Suppressor macrophage (primary cell): ENCODE measurements around the gene TMC6.
"Not testable (repeated sequence)": the region's sequence is repeated elsewhere in the genome, so short reads cannot be mapped to it uniquely, and the experiment has no call there.

Experiments used
- DNase-seq, 4 experiments: peaks; one replicate each; pipeline ENCODE4 v3.0.0-alpha.2; 2020 to 2022
- total RNA-seq, 17 experiments: gene quantifications; one replicate each; lab custom pipeline; 2026; ENCODE audit warnings: mixed read lengths in 6 of 17, inconsistent platforms in 3 of 17; lab: John Stamatoyannopoulos, UW

The TMC6 gene, protein sequence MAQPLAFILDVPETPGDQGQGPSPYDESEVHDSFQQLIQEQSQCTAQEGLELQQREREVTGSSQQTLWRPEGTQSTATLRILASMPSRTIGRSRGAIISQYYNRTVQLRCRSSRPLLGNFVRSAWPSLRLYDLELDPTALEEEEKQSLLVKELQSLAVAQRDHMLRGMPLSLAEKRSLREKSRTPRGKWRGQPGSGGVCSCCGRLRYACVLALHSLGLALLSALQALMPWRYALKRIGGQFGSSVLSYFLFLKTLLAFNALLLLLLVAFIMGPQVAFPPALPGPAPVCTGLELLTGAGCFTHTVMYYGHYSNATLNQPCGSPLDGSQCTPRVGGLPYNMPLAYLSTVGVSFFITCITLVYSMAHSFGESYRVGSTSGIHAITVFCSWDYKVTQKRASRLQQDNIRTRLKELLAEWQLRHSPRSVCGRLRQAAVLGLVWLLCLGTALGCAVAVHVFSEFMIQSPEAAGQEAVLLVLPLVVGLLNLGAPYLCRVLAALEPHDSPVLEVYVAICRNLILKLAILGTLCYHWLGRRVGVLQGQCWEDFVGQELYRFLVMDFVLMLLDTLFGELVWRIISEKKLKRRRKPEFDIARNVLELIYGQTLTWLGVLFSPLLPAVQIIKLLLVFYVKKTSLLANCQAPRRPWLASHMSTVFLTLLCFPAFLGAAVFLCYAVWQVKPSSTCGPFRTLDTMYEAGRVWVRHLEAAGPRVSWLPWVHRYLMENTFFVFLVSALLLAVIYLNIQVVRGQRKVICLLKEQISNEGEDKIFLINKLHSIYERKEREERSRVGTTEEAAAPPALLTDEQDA
- 82.7 to 339 (median 222) reads per million in 17 experiments for total RNA-seq

DNA sequence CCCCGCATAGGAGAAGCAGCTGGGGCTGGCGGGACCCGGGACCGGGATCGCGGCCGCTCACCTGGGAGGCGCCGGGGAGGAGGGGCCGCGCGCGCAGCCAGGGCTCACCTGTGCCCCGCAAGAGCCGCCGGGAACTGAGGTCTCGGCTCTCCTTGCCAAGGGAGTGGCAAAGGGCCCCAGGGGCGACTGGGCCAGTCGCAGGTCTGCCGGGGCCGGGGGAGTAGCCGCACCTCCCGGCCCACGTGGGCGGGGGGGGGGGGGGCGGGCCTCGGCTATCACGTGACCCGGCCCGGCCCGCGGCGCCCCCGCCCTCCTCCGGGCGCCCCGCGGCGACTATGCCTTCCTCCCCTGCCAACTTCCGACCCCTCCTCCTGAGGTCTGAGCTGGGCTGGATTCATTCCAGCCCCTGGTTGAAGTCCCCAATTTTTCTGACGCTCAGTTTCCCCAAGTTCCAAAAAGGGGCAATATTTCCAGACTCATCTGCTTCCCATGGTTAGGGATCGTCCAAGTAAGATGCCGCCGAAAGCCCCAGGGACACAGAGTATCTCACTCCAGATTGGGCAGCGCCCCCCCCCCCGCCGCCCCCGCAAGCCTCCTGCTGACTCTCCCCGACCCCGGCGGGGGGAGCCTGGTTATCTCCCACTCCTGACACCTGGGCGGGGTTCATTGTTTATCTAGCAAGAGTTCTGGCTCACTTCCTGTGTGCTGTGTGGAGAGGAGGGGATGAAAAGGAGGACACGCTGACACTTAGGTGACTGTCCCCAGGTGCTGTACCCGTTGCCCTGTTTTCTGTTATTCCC is at the start of gene TMC6:
TSS of gene TMC6 (minus strand) at position 205 of the 800 bp plus-strand sequence. CDS start 1,923 bp downstream, outside the sequence.
- peak; percentile 68 to 90 (median 79) for DNase-seq

DNA sequence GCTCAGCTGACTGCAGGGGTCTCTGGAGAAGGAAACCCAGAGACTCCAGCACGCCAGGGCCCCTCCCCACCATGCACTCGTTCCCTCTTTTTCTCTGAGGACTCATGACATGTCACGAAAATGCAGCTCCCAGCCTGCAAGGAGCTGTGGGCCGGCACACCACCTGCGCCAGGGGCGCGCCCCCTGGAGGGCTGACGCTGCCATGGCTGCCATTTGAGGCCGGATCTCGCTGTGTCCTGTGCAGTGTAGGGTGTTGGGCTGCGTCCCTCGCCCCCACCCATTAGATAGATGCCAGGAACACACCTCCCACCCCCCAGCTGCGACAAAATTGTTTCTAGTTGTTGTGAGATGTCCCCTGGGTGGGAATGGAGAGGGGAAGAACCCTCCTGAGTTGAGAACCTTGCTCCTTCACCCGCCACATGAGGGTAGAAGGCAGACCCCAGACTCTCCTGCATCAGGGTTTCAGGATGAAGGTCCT is 48.0 kb upstream of the TMC6 start:
- peak; percentile 76 to 89 (median 85) for DNase-seq

DNA sequence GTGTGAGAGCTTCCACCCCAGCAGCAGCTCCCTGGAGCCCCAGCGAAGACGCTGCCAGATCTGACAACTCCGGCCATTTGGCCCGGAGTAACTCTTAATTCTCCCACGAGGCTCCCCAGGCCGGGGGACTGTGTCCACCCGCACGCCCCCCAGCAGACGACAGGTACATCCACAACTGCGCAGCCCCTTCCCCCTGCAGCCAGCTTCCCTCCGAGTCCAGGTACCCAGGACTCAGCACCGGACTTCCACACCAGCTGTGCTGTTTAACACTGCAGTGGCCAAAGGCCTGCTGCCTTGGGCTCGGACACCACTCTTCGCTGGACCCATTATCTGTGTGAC is 47.1 kb upstream of the TMC6 start:
- DNase-seq, result no peak

DNA sequence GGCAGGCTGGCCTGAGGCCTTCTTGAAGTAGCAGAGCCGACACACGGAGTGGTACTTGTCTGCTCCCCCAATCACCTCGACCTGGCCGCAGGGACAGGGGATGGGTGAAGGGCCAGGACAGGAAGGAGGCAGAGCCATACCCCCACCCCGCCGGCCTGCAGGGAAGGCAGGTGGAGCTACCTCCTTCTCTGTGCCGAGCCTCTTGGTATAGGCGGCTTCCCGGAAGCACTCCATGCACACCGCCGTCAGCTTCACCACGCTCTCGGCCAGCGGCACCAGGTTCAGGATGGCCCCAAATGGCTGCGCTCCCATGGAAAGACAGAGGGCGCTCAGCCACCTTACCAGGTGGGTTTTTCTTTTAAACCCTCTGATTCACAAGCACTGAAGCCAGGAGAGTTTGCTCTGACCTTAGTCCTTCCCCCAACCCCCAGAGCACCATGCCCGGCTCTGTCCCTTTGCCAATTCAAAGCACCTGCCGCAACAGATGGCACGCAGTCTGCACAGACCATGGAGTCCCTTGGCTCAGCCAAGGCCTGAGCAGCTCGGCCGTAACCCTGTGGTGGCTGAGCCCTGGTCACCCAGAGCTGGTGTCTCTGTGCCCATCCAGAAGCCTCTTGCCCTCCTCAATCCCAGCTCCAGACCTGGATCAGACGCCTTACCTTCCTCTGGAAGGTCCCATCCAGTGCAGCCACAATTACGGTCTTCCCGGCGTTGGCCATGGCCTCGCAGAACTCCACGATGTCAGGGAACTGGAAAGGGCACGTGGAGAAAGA is 46.5 kb upstream of the TMC6 start:
- DNase-seq, result no peak

DNA sequence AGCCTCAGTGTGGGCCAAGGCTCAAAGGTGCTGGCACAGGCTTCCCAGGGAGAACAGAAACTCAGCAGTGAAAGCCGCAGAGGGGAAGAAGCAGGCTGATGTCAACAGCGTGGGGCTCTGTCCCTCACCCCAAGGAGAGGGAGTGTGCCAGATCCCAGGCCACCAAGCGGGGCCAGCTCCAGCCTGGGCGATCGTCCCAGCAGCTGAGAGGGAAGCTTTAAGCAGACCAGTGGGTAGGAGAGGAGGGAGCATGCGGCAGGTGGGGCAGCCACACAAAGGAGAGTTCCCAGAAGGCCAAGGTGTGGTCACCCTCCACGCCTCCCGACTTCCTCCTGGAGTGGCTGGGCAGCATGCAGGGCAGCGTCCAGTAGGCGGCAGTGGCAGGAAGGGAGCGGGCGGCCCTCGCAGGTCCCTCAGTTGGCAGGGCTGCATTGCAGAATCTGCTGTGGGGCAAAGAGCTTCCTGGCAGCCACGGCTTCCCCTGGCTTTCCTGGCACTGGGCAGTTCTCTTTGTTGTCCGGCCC is 45.9 kb upstream of the TMC6 start:
- peak; percentile 87 to 93 (median 92) for DNase-seq

DNA sequence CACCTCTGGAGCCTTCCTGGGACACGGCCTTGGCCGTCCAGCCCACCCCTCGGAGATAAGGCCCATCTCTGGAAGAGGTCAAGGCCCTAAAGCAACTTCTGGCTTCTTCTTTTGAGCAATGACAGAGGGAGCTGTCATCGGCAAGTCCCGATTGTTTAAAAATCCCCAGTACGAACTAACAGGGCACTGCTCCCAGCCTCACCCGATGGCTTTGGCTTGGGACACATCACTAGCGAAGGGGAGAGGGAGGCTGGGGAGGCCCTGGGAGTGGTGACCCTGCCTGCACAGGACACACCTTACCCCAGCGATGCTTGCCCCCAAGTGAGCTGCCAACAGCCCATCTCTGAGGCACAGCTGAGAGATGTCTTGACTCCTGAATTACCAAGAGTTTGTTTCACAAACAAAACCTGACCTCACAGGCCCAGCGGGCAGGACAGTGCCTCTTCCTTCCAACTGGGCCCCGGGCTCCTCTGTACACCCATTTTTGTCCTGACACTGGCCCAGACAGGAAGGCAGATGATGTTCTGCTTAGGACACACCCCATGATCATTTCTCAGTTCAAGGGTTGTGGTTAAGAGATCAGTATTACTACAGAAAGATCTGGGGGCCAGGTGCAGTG is 44.7 kb upstream of the TMC6 start:
- DNase-seq, result peak in 3 of 4 experiments; percentile 41 to 46 (median 41)

DNA sequence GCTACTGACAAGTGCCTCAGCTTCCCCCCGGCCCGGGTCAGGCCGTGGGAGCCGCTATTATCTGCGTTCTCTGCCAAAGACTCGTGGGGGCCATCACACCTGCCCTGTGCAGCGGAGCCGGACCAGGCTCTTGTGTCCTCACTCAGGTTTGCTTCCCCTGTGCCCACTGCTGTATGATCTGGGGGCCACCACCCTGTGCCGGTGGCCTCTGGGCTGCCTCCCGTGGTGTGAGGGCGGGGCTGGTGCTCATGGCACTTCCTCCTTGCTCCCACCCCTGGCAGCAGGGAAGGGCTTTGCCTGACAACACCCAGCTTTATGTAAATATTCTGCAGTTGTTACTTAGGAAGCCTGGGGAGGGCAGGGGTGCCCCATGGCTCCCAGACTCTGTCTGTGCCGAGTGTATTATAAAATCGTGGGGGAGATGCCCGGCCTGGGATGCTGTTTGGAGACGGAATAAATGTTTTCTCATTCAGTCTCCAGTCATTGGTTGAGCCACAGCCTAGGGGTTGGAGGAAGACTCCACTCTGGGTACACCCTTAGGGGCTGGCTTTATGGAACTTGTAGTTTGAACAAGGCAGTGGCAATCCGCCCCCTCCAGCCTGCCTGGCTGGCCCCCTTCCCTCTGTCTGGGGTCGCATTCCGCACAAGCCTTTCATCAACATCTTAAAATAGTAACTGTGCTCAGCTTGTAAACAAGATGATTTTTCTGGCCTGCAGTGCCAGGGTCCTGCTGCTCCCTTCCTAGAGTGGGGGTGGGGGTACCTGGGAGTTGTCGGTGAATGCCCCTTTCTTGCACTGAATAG is 43.9 kb upstream of the TMC6 start:
- DNase-seq, result peak; percentile 67 to 88 (median 78)

DNA sequence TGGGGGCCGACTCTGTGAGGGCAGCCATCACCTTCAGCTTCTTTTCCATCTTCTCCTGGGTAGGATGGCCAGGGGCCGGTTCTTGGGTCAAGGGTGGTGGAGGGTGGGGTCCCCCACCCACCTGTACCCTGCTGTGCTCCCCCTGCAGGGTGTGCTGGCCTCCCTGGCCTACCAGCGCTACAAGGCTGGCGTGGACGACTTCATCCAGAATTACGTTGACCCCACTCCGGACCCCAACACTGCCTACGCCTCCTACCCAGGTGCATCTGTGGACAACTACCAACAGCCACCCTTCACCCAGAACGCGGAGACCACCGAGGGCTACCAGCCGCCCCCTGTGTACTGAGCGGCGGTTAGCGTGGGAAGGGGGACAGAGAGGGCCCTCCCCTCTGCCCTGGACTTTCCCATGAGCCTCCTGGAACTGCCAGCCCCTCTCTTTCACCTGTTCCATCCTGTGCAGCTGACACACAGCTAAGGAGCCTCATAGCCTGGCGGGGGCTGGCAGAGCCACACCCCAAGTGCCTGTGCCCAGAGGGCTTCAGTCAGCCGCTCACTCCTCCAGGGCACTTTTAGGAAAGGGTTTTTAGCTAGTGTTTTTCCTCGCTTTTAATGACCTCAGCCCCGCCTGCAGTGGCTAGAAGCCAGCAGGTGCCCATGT is 43.2 kb upstream of the TMC6 start:
- DNase-seq, result not testable (repeated sequence)

DNA sequence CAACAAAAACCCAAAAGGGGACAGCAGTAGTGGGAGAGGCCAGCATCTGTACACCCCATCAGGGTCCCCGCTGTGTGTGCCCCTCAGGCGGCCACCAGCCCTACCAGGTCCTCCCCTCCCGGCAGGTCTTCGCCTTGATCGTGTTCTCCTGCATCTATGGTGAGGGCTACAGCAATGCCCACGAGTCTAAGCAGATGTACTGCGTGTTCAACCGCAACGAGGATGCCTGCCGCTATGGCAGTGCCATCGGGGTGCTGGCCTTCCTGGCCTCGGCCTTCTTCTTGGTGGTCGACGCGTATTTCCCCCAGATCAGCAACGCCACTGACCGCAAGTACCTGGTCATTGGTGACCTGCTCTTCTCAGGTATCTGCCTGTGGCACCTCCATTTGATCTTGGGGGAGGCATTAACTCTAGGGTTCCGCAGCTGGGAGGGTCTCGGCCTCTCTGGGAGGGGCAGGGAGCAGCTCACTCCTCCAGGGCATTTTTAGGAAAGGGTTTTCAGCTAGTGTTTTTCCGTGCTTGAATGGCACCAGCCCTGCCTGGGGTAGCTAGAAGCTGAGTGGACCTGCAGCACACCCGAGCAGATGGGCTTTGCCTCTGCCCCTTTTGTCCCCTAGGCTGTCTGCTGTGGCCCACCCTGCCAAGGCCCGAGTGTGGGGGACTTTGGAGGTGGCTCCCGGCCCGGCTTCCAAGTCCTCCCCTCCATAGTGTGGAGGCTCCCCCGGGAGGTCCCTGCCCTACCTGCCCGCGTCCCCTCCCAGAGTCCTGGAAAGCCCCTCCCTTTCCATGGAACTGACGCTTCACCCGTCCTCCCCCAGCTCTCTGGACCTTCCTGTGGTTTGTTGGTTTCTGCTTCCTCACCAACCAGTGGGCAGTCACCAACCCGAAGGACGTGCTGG is 42.4 kb upstream of the TMC6 start:
- peak in 3 of 4 experiments; percentile 44 to 65 (median 49) for DNase-seq

DNA sequence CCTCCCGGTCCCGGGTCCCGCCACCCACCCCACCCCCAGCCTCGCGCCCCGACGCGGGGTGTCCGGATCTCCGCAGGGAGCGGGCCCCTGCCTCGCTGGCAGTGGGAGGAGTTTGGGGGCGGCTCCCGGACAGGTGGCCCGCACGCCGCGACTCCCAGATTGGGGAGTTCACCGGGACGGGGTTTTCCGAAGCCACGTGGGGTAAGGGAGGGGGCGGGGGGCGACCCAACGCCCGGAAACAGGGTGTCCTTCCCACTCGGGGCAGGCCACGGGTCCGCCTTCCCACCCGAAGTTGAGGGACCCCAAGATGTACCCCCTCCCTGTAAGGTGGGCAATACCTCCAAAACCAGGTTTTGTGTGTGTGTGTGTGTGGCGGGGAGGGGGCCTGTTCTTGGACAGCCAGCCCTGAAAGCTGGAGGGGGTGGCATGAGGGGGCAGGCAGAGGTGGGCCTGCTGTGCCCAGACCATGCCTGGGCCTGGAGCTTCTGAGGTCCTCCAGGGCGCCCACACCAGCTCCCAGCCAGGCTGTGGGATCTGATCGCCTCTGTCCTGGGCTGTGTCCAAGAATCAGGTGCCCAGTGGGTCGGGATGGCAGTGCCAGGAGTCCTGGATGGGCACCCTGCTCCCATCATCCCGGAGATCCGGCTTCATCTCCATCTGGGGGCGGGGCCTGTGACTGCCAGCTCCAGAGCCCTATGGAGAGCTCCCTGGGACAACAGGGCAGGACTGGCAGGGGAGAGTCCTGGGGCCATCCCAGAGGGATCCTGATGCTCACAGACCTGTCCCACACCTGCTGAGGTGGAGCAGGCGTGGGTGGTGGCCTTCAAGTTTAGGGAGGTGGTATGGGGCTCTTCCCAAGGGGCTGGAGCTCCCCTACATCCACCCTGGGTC is 40.6 kb upstream of the TMC6 start:
- DNase-seq, result peak in 3 of 4 experiments; percentile 46 to 64 (median 47)

DNA sequence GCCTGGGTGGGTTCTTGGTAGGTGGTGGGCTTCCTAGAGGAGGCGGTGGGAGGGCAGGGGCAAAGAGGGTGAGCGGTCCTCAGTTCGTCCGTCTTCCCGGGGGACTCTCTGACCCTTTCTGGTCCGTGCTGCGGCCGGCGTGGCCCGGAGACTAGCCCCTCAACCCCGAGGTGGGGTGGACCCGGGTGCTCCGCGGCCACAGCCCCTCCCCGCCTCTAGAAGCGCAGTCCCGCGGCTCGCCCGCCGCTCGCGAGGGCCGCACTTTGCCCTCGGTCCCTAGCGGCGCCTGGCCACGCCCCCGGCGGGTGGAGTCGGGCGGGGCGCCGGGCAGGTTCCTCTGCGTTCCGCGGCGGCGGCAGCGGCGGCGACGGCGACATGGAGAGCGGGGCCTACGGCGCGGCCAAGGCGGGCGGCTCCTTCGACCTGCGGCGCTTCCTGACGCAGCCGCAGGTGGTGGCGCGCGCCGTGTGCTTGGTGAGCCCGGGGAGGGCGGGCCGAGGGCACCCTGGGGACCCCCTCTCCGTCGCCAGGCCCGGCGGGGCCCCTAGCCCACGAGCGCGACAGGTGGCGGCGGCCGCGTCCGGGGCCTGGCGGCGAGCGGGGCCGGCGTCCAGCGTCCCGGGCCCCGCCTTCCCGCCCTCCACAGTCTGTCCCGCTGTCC is 39.8 kb upstream of the TMC6 start, which contains the start of gene SYNGR2:
TSS of gene SYNGR2 (plus strand) at position 340 of the 661 bp plus-strand sequence. CDS start at position 376, 36 bp downstream.
- DNase-seq, result peak; percentile 91 to 98 (median 94)

DNA sequence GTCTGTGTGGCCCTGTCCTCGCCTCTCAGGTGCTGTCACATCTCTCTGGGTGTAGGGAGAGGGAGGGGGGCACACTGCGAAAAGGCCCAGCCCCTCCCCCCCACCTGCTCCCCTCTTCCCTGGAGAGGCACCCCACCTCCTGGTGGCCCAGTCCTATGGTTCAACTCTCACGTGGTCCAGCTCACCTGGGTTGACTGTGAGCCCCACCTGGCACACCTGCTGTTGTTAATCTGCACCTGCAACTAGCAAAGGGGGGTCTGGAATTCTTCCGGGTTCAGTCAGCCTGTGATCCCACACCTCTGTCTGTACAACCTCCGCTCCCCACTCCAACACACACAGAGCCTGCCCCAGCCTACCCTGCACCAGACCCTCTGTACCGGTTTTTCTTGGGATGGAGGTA is 37.9 kb upstream of the TMC6 start:
- no peak for DNase-seq

DNA sequence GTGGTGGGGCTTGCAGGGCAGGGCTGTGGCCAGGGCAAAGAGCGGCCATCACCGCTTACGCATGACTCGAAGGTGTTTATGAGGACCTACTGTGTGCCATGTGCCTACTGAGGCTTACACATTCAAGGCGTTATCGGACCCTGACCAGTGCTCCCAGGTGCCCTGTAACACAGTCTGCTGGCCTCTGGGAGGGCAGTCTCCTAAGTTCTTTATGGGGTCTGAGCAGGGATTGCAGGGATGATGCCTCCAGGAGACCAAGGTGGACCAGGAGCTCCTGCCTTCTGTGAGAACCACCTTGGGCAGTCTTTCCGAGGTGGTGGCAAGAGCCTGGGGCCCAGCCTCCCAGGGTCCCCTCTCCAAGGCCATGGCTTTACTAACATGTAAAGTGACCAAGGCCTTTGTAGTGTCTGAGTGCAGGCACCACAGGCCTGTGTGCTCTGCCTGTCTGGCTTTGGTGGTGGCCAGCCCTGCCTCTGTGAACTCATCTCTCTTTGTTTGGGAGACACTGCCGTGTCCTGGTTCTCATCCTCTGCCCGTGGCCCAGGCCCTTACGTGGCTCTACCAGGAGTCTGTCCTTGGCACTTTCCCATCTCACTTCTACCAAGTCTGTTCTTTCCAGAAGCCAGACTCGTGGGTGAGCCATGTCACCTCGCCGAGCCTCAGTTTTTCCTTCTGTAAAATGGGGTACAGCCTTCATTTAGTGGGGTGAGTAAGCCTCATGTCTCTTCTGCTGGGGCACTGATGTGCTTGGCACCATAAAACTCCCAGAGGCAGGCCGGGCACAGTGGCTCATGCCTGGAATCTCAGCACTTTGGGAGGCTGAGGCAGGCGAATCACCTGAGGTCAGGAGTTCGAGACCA is 36.4 kb upstream of the TMC6 start:
- no peak for DNase-seq

DNA sequence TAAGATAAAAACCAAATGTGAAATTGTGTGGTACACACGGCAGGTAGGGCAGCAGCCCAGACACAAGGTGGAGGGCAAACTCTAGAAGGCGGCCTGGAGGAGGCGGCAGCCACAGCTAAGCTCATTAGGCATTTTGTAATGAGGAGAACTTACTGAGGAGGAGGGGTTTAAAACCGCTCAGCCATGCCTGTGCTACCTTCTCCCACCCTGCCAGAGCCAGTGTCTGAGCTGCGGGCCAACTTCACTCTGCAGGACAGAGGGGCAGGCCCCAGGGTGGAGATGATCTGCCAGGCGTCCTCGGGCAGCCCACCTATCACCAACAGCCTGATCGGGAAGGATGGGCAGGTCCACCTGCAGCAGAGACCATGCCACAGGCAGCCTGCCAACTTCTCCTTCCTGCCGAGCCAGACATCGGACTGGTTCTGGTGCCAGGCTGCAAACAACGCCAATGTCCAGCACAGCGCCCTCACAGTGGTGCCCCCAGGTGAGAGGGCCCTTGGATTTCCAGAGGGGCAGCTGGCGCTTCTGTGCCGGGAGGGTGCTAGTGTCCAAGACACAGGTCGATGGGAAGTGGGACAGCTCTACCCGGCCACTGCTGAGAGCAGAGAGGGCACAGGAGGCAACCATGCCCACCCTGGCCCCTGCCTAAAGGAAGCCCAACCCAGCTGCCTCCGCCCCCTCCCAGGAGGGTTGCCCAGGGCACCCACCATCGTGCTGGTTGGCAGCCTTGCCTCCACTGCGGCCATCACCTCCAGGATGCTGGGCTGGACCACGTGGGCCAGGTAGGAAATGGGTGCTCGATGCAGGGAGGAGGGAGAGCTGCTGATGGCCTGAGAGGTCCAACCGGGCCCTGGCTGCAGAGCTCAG is 35.6 kb upstream of the TMC6 start:
- DNase-seq, result no peak
